CD4-positive, alpha-beta T cell treated with Interleukin-15 for 1 hour (primary cell): ENCODE measurements around the gene AEBP1.

Experiments
- DNase-seq: peaks from one replicate; pipeline ENCODE4 v3.0.0-alpha.2; 2020

AEBP1 gene

DNA sequence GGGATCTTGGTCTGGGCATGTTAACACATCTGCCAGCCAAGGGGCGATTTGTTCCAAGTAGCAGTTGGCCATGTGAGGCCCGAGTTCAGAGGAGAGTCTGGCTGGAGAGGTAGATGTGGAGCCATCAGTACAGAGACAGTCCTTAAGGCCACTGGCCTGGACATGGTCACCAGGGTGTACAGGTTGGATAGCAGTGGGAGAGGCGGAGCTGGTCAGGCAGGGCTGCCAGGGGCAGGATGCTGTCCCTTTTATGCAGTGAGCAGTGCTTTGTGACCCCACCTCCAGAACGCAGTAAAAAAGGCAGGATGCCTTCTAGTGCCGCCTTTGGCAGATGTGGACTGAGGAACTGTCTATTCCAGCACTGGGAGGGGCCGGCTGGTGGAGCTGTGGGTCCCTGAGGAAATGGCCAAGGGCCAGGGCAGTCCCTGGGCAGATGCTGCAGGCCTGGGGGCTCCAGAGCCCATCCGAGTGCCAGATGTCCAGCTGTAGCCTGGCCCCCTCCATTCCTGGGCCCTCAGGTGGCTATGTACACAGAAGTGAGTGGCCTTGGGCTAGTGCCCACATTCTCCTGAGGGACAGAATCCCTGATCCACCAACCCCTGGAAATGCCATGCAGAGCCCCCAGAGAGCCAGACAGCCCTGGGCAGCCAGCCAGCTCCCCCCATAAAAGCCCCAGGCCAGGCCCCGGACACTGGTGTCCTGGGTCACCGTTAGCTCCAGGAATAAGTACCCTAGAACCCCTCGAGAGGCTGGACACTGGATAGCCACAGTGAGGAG is 54.1 kb downstream of the AEBP1 start:
- DNase-seq = no peak

DNA sequence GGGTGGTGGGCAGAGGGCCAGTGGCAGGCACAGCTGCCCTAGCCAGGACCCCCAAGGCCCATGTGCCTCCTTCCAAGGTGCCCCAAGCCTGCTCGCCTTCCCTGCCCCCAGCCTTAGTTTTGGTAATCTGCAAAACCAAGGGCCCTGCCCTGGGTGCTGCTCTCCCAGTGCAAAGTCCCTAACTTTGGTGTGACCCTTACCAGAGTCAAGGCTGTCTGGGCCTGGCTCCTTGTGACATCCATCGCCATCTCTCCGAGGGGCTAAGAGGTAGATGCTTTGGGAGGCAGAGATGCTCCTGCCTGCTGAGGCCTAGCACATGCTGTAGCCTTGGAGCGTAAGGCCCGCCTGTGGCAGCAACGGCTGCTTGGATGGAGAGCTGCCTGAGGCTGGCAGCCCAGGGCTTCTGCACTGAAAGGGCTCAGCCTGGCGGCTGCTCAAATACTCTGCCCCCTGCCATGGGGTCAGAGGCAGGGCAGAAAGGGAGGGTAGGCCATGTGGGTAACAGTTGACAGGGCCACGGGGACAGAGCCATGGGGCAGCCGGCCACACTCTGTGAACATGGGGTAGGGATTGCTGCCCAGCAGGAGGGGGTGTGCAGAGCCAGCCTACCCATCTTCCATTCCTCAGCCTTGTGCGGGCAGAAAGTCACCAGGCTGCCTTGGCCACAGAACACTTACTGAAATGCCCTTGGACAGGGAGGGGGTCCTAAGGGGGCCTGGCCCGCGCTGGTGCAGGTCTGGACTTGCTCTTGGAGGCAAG is 54.9 kb downstream of the AEBP1 start:
- DNase-seq = no peak

DNA sequence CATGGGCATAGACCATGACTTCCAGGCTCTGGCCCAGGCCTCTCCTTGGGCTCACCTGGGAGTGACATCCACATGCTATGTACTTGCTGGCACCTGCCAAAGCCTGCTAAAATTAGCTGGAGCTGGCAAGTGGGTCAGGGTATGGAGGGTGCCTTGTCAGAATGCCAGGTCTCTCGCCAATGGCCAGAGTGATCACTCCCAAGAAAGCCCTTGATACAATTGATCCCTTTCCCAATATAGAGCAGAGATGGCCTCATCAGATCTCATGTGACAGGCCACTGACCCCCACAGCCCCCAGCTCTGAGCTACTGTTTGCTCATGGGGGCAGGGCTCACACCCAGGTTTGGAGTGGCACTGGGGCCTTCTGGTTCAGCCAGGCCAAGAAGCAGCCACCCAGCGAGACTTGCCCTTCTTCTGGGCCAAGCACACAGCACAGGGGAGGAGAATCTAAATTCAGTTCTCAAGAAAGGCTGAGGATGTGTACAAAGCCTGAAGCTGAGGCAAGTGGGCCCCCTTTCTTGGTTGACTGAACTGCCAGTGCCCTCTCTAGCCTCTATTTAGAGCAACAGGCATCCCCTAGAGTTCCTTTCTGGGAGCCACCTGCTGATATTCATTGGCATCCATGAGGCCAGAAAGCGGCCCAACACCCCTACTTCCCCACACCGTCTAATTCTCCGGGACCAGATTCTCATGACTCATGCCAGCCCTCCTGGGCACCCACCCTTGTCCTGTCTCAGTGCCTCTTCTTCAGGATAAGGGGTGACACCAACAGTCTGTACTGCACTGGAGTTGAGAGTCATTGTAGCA is 55.9 kb downstream of the AEBP1 start:
- no peak for DNase-seq

DNA sequence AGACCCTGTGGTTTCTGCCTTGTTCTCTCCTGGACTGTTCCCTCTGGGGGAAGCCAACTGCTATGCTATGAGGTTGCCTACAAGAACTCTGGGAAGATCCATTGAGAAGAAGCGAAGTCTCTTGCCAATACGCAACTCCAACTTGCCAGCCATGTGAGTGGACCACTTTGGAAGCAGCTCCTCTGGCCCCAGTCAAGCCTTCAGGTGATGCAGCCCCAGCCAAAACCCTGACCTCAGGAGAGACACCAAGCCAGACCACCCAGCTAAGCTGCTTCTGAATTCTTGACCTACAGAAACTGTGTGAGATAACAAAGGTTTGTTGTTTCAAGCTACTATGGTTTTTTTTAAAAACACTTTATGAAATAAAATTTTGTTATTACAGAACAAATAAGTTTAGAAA is 57.2 kb downstream of the AEBP1 start:
- no peak for DNase-seq

DNA sequence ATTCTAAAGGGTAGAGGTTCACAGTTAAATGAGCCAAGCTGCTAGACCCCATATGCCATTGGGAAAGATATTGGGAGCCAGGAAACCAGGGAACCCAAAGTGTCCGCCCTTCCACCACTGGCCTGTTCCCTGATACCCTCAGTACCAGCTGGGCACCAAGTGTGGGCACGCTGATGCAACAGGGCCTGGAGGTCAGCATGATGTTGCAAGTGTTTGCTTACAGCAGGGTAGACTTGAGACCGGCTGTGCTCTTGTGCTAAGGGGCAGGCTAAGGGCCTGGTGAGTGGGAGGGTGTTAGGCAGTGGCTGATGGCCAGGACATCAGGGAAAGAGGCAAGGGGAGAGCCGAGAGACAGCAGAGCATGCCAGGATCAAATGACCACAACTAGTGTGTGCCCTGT is 58.0 kb downstream of the AEBP1 start:
- no peak for DNase-seq

DNA sequence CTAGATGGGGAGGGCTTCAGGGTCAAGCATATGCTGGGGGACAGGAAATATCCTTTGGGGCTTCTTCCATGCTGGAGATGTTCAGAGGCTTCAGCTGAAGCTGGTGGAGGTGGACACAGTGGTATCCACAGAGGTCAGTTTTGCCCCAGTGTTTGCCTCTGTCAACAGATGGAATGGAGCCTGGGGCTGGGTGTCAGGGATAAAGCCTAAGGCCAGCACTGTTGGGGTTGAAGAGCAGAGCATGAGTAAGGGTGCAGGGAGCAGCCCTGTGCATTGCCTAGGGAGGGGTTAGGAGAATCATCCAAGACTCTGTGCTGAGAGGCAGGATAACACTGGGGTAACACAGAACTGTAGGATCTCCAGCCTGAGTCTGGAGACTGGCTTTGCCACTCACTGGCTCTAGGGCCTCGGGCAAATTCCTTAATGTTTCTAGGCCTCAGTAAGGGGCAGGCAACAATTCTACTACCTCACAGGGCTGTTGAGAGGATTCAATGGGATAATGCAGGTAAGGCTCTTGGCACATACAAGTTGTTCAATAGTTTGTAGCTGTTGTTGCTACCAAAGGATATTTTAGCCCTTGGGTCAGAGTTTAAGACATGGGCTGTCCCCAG is 58.7 kb downstream of the AEBP1 start:
- DNase-seq = no peak

DNA sequence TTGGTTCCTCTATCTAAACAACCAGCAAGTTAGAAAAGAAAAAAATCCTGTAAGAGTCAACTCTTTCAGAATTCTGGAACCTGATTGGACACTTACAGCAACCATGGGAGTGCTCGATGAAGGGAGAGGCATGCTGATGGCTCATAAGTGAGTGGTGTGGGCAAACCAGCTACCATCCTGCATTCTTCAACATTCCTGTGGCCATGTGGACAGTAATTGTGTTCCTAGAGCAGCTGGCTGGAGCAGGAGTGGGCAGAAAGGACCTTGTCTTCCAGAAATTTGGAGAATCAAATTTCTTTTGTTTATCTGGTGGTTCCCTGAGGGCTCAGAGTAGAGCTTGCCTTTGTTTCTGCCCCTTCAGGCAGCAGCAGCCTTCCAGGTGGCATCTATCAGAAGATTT is 59.4 kb downstream of the AEBP1 start:
- no peak for DNase-seq
